Stomach (tissue), 9 donors: ENCODE results near the gene RFX6. TPM values are rescaled to one million over a fixed set of nuclear protein-coding genes. Genes with fewer than 3 reads are reported as not detected.

Source experiments
- DNase-seq, 2 donors: peaks; one replicate each; pipeline versions ENCODE4 v3.0.0 to v3.0.0-alpha.2; 2013 to 2019
- H3K27ac ChIP-seq, 5 donors: fragments of 200-600 bp in 4 of 5; sonication (generic) in 4 of 5; one replicate each; pipeline ENCODE4 v1.5.1; 2013 to 2019; ENCODE audit warnings: mild to moderate bottlenecking in 1 of 5, moderate library complexity in 1 of 5
- H3K27me3 ChIP-seq, 3 donors: fragments of 200-600 bp; sonication (generic); one replicate each; pipeline ENCODE4 v1.5.1; 2017 to 2019; ENCODE audit warnings: mixed run types in 1 of 3
- H3K36me3 ChIP-seq, 4 donors: fragments of 200-600 bp; sonication (generic); 1 replicate in 3 of 4; 2 replicates in 1 of 4; pipeline ENCODE4 v1.5.1; 2016 to 2019
- H3K4me1 ChIP-seq, 4 donors: fragments of 200-600 bp; sonication (generic); one replicate each; pipeline ENCODE4 v1.5.1; 2016 to 2019
- H3K4me3 ChIP-seq, 4 donors: fragments of 200-600 bp; sonication (generic) in 3 of 4; one replicate each; pipeline ENCODE4 v1.5.1; 2016 to 2019; ENCODE audit warnings: mild to moderate bottlenecking in 1 of 4
- H3K9me3 ChIP-seq, 4 donors: fragments of 200-600 bp; sonication (generic); one replicate each; pipeline ENCODE4 v1.5.1; 2016 to 2019
- CTCF ChIP-seq, 7 experiments: fragments of 450-650 bp in 4 of 7; fragments of 200-600 bp in 3 of 7; sonication (generic) in 3 of 7; IDR thresholded peaks; one replicate each; pipeline ENCODE4 v1.5.1; 2016 to 2019; ENCODE audit warnings: antibody characterized with exemption in 7 of 7, control low read depth in 2 of 7, mild to moderate bottlenecking in 1 of 7
- EP300 ChIP-seq: sonication (generic); formaldehyde crosslinking; IDR thresholded peaks from one replicate; pipeline ENCODE4 v1.6.1; 2017; ENCODE audit warnings: antibody characterized with exemption
- POLR2A ChIP-seq, 4 donors: fragments of 450-650 bp; IDR thresholded peaks; one replicate each; pipeline ENCODE4 v1.6.1; 2016; ENCODE audit warnings: antibody characterized with exemption in 4 of 4, control low read depth in 2 of 4, mild to moderate bottlenecking in 1 of 4, moderate library complexity in 1 of 4
- POLR2AphosphoS5 ChIP-seq, 3 donors: sonication (generic); formaldehyde crosslinking; IDR thresholded peaks; one replicate each; pipeline ENCODE4 v1.6.1; 2016; ENCODE audit warnings: antibody characterized with exemption in 3 of 3
- WGBS, 5 donors: extraction: QIAGEN DNeasy Blood & Tissue Kit in 3 of 5; methylation state at CpG; one replicate each; pipeline versions ENCODE4 v1.1.5 to v1.1.7; 2013 to 2018; 5-methylcytosine and 5-hydroxymethylcytosine counted together
- intact Hi-C: fragments of 100-400 bp; cut with DNase I; formaldehyde crosslinking; loops from one replicate; pipeline ENCODE4 v1.15.1; 2023; ENCODE audit warnings: low total_unique reads
- polyA plus RNA-seq, 3 donors: library from polyadenylated mRNA; stranded (reverse); fragments of 200-250 nt; gene quantifications; one replicate each; pipeline ENCODE4 v1.2.3, GENCODE V29; 2013
- total RNA-seq, 5 donors: library from RNA; depleted of rRNA; stranded (reverse); fragments of >200 nt; gene quantifications; one replicate each; pipeline versions ENCODE4 v1.1.0 to v1.2.3, GENCODE V29; 2014 to 2016
- donor health status: healthy with polysubstance abuse.
- donor health status: Bipolar disorder and iron deficiency.
- donor health status: healthy.

The RFX6 gene
- total and polyA plus RNA-seq, 8 donors: 0.55 to 2.9 (median 1.7) TPM; not detected in 2

- peak; percentile 26 to 81 for DNase-seq
- Histone ChIP-seq H3K36me3 (no peaks in the 10 kb centered on the region), H3K9me3 (no peaks in the 10 kb centered on the region), H3K27me3 (no peaks in the 10 kb centered on the region), H3K4me1 (no peaks in the 10 kb centered on the region), H3K4me3 (no peak overlapping the region), H3K27ac (no peak overlapping the region)
- intact Hi-C loops: no loop called here
- no peak for TF ChIP-seq POLR2A (IDR thresholded peaks at IDR 0.05)
- TF ChIP-seq CTCF (IDR thresholded peaks at IDR 0.05): peak in 5 of 7 experiments; percentile 12 to 61 (median 42)
- 29 to 35% (median 31%) methylated on average over 5 of the region's 5 CpGs for WGBS, 5 donors
Observed at GRCh38 chr6:116969211-116969863, 92.3 kb downstream of the RFX6 start.

- peak in 1 of 2 donors; percentile 78 for DNase-seq
- intact Hi-C loops: no loop called here
- TF ChIP-seq CTCF (IDR thresholded peaks at IDR 0.05) (peak in 4 of 7 experiments; percentile 19 to 47 (median 32)), POLR2A (IDR thresholded peaks at IDR 0.05) (no peak)
- Histone ChIP-seq H3K27me3 (no peaks in the 10 kb centered on the region), H3K27ac (no peak overlapping the region), H3K4me3 (no peak overlapping the region), H3K4me1 (no peaks in the 10 kb centered on the region), H3K36me3 (no peaks in the 10 kb centered on the region), H3K9me3 (no peaks in the 10 kb centered on the region)
- 0 to 3% (median 0%) methylated on average over 1 of the region's 1 CpG for WGBS, 5 donors
Observed at GRCh38 chr6:116971959-116972358, 94.9 kb downstream of the RFX6 start.

GRCh38 chr6:116973976-116974375 lies 96.9 kb downstream of the RFX6 start:
- Histone ChIP-seq H3K36me3 (no peaks in the 10 kb centered on the region), H3K27me3 (no peaks in the 10 kb centered on the region), H3K9me3 (no peaks in the 10 kb centered on the region), H3K27ac (no peak overlapping the region), H3K4me3 (no peak overlapping the region), H3K4me1 (no peaks in the 10 kb centered on the region)
- intact Hi-C loops: no loop called here
- DNase-seq: no peak
- WGBS, 5 donors: 76 to 80% (median 77%) methylated on average over 5 of the region's 5 CpGs
- TF ChIP-seq CTCF (IDR thresholded peaks at IDR 0.05) (no peak), POLR2A (IDR thresholded peaks at IDR 0.05) (no peak), POLR2AphosphoS5 (IDR thresholded peaks at IDR 0.05) (no peak), EP300 (no peak)

GRCh38 chr6:116974526-116975316 lies 97.7 kb downstream of the RFX6 start:
- TF ChIP-seq POLR2AphosphoS5 (IDR thresholded peaks at IDR 0.05) (no peak), CTCF (IDR thresholded peaks at IDR 0.05) (no peak), POLR2A (IDR thresholded peaks at IDR 0.05) (no peak), EP300 (no peak)
- DNase-seq: no peak
- 55 to 64% (median 58%) methylated on average over 5 of the region's 5 CpGs for WGBS, 5 donors
- intact Hi-C loops: no loop called here
- no peaks in the 10 kb centered on the region for H3K27me3 ChIP-seq
- H3K27ac ChIP-seq: no peak overlapping the region
- H3K4me1 ChIP-seq: no peaks in the 10 kb centered on the region
- no peak overlapping the region for H3K4me3 ChIP-seq
- no peaks in the 10 kb centered on the region for H3K36me3 ChIP-seq
- H3K9me3 ChIP-seq: no peaks in the 10 kb centered on the region
